Middle frontal gyrus (tissue), 1 donor: Measurements from ENCODE around the gene SPA17.

ENCODE experiments used
- DNase-seq: peaks from one replicate; pipeline ENCODE4 v3.0.0-alpha.2; 2015; ENCODE audit warnings: low spot score; ENCODE audit errors: extremely low spot score

The SPA17 gene

GRCh38 chr11:124722176-124722575 is 48.5 kb downstream of the SPA17 start:
- DNase-seq: no peak

GRCh38 chr11:124724979-124725718 is 51.4 kb downstream of the SPA17 start:
- DNase-seq: no peak

- no peak for DNase-seq
Observed at GRCh38 chr11:124725719-124726105, 52.0 kb downstream of the SPA17 start.

GRCh38 chr11:124727474-124727873 is 53.8 kb downstream of the SPA17 start:
- no peak for DNase-seq

GRCh38 chr11:124728134-124728533 is 54.4 kb downstream of the SPA17 start:
- DNase-seq: no peak

GRCh38 chr11:124729571-124729970 is 55.9 kb downstream of the SPA17 start:
- no peak for DNase-seq

- no peak for DNase-seq
Observed at GRCh38 chr11:124732230-124732629, 58.5 kb downstream of the SPA17 start.

GRCh38 chr11:124736736-124737135 is 63.0 kb downstream of the SPA17 start:
- DNase-seq: no peak

GRCh38 chr11:124737638-124738305 is 64.1 kb downstream of the SPA17 start:
- no peak for DNase-seq

- no peak for DNase-seq
Observed at GRCh38 chr11:124738713-124739478, 65.2 kb downstream of the SPA17 start.

- DNase-seq: peak; percentile 73
Observed at GRCh38 chr11:124739479-124740276, 66.0 kb downstream of the SPA17 start, which contains the start of gene NRGN. Gene NRGN (plus strand): TSS chr11:124739942. CDS start chr11:124740085, 143 bp downstream.

- no peak for DNase-seq
Observed at GRCh38 chr11:124740277-124740882, 66.7 kb downstream of the SPA17 start.

- DNase-seq: no peak
Observed at GRCh38 chr11:124742555-124742954, 68.9 kb downstream of the SPA17 start.

GRCh38 chr11:124743050-124743449 is 69.3 kb downstream of the SPA17 start:
- DNase-seq: no peak

- no peak for DNase-seq
Observed at GRCh38 chr11:124745270-124745834, 71.6 kb downstream of the SPA17 start.

- DNase-seq: no peak
Observed at GRCh38 chr11:124745835-124746620, 72.3 kb downstream of the SPA17 start.

- DNase-seq: no peak
Observed at GRCh38 chr11:124746621-124747243, 73.0 kb downstream of the SPA17 start.
